Eye (tissue), 1 donor: ENCODE data around the gene RPS5.
"Not testable (repeated sequence)": the region's sequence is repeated elsewhere in the genome, so short reads cannot be mapped to it uniquely, and the experiment has no call there.

Experiments
- DNase-seq: peaks from one replicate; pipeline ENCODE4 v3.0.0-alpha.2; 2015

RPS5 gene

DNA sequence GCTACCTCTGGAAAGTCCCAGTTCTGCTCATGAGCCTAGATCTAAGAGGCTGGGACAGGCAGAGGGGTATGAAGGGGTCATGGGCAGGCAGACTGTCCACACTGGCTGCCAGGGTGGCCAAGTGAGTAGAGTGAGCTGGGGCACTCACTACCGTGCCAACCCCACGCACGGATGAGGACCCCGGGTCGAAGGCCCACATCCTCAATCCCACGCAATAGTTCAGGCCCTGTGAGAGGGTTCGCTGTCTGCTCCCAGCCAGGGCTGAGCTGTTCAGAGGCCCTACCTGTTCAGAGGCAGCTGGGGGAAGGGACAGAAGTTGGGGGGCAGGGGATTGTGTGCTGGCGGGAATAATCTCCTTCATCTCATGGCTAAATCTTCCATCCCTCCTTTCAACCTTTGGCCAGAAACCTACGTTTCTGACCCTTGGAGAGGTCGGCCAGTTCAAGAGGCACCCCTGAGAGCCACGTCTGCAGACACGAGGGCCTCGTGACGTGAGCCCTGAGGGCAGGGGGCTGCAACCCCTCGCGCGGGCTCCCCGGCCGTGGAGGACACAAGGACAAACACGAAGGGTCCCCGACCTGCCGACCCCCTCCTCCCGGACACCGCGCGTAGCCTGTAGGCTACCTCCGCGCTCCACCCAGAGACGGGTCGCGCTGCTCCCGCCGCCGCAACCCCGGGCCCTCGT is 1.0 kb upstream of the RPS5 start:
- DNase-seq, result no peak

DNA sequence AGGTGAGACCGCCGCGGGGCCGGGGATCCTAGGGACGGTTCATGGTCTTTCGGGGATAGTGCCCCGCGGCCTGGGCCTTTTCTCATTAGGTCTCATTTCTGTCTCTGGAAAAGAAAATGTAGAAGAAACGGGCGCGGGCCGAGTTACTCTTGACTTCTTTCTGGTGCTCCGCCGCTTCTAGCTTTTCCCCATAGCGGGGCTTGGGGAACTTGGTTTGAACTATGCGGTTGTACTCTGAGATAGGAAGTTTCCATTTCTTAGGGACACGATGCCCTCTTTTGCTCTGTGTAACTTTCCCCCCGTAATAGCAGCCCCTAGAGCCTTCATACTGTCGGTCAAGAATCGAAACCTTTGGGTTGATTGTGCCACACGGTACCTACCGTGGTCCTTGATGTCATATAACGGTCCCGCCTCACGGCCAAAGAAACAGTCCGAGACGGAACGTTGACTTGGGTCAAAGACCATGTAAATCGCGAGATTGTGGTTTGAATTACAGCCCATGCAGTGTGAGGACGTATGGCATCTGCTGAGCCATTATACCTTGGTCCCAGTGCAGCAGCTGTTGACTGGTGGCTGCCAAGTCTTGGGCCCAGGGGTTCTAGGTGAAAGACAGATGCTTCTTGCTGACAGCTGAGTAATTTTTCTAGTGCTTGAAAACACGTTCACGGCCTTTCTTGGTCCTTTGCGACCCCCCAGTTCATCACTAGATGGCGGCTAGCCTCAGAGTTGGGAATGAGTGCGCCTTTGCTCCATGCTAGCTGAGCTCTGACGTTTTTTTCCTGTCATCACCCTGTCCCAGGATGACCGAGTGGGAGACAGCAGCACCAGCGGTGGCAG is 487 bp downstream of the RPS5 start:
- DNase-seq, result no peak

GRCh38 chr19:58388175-58388526 is 1.1 kb downstream of the RPS5 start:
- DNase-seq, result no peak

- DNase-seq, result no peak
Observed at GRCh38 chr19:58392945-58393724, 6.1 kb downstream of the RPS5 start.

GRCh38 chr19:58393725-58394033 is 6.6 kb downstream of the RPS5 start:
- no peak for DNase-seq

DNA sequence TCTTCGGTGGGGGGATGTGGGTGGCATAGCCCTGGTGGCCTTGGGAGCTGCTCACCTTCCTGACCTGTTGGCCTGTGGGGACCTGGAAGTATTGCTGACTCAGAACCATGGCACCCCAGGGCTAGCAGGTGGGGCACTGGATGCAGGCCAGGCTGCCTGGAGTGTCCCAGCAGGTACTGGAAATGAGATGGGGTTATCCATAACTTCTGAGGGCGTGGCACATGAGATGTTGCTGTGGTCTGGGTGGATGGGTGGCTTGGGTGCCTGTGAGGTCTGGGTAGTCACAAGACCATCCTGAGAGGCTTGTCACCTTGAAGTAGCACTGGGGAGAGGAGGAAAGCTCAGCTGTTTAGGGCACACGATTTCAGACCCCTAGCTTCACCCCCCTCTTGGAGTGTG is 7.8 kb downstream of the RPS5 start:
- DNase-seq, result no peak

DNA sequence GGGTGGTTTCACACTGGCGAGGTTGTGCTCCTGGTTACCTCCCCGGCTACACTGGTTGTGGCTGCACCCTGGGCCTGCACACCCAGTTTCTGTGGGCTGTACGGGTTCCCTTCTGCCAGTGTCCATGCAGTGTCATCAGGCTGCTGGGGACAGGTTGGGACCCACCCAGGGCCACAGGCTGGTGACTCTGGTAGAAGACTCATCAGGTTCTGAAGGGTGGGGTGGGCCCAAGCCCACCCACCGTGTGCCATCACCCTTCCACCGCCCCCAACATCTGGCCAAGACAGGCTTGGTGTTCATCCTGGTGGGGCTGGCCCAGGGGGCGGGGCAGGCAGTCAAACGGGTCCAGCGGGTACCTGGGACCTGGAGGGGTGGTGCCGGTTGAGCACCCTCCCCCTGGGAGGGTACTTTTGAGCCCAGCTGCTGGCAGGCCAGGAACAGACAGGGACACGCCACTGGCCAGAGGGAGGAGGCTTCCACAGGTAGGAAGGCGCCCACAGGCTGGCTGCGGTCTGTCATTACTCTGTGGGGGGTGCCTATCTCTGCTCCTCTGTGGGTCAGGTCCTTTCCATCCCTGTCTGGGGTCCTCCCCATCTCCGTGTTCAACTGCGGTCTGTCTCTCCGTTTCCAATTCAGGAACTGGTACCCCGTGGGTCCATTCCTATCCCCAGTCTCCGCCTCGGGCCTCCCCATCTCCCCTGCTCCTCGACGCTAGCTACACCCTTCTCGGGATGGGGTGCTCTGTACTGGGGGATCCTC is 8.3 kb downstream of the RPS5 start, which contains the start of gene RNF225:
Gene RNF225 (plus strand): TSS at position 437 of the 759 bp plus-strand sequence. CDS start 434 bp downstream, outside the sequence.
- no peak for DNase-seq

GRCh38 chr19:58395979-58396627 is 9.0 kb downstream of the RPS5 start:
- peak; percentile 34 for DNase-seq

- DNase-seq, result peak; percentile 12
Observed at GRCh38 chr19:58396691-58397532, 9.8 kb downstream of the RPS5 start.

GRCh38 chr19:58397533-58398037 is 10.5 kb downstream of the RPS5 start:
- DNase-seq, result no peak

- no peak for DNase-seq
Observed at GRCh38 chr19:58398087-58398486, 11.0 kb downstream of the RPS5 start.

DNA sequence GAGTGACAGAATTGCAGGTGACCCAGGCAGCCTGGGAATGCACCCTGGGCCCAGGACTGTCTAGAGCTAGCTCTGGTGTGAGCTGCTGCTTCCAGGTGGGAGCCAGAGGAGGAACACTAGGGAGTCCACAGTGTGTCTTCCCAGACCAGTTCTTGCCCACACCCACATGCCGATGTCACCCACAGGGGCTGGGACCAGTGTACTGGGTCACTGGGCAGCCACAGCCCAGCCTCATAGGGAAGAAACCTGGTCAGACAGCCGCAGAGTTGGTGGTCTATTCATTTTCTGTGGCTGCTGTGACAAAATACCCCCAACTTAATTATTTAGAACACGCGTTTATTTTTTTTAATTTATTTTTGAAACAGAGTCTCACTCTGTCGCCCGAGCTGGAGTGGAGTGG is 11.5 kb downstream of the RPS5 start:
- no peak for DNase-seq

- no peak for DNase-seq
Observed at GRCh38 chr19:58399903-58400302, 12.8 kb downstream of the RPS5 start.

DNA sequence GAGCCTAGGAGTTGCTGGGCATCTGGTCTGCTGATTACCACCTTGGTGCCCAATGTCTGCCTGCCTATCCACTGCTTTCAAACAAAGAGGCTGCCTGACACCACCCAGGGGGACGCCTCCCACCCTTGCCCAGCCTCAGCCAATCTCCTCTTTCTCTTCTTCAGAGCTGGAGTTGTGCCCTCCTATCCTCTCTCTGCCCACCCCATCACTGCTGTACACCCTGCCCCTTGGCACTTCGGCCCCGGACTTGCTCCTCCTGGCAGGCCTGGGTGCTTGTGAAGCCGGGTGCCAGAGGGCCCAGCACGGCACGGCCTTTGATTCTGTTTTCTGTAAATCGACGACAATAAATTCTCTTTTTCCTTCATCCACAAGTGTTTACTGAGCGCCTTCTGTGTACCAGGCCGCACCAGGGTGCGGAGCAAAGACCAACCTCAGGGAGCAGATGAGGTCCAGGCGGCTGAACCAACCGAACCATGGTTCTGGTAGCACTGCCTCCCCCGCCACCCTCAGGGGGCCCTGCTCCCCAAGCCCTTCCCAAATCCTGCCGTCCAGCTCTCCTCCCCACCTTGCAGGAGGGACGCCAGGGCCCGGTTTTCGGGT is 13.3 kb downstream of the RPS5 start:
- no peak for DNase-seq

DNA sequence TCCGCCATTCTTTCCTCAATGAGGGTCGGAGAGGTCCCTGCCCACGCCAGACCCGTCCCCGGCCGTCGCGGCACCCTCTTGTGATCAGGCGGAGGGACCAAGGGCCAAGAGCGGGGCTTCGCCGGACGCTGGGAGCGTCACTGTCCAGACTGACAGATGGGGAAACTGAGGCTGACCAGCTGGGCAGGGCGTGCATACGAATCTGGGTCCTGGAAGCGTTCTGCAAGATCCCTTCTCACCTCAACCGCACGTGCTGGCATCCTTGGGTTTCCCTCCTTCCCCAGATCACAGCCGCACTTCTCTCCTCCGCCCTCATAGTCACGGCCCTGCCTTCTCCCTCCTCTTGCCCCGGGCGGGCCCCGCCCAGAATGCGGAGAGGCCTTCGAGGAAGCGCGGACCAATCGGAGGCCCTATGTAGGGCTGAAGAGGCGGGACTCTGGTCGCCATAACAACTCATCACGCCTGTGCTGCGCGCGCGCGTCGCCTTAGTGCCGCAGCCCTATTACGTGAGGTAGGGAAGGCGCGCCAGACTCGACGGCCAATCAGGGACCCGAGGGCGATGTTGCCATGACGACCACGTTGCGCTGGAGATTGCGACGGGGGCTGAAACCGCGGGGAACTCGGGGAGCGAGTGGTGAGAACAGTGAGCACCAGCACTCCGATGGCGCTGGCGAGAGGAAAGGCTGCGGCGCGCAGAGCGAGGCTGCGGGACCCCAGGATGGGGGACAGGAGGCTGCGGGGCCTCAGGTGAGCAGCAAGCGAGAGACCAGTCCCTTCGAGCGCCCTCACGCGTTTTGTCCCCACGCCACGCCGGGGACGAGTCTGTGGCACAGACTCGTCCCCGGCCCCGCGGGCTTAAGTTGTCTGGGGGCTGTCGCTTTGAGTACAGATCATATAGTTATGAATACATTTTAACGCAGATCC is 14.1 kb downstream of the RPS5 start:
- peak; percentile 100 for DNase-seq

GRCh38 chr19:58401840-58402421 is 14.9 kb downstream of the RPS5 start:
- no peak for DNase-seq

DNA sequence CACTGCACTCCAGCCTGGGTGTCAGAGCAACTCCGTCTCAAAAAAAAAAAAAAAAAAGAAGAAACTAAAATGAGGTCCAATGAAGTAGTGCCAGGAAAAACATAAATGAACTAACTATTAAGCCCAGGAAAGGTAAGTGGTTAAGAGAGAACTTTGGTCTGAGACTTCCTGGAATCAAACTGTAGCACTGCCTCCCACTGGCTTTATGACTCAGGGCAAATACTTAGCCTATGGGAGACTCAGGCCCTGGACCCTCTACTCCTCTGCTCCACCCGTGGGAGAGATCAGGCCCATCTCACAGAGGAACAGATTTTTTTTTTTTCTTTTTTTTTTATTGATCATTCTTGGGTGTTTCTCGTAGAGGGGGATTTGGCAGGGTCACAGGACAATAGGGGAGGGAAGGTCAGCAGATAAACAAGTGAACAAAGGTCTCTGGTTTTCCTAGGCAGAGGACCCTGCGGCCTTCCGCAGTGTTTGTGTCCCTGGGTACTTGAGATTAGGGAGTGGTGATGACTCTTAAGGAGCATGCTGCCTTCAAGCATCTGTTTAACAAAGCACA is 16.9 kb downstream of the RPS5 start:
- DNase-seq, result not testable (repeated sequence)

GRCh38 chr19:58406818-58407657 is 20.0 kb downstream of the RPS5 start:
- peak; percentile 24 for DNase-seq
